ENCODE results near the gene OSBPL9. TPM values are rescaled to one million over a fixed set of nuclear protein-coding genes. Genes with fewer than 3 reads are reported as not detected.
A peak's percentile ranks its signal among the peaks of the same experiment; 100 is the strongest.

OSBPL9 gene
- total and polyA plus RNA-seq, 10 of the 15 experiments (the other 5 are each of a cell fraction or from before 2014, with no cell fraction given), result 25.9 to 156 (median 108) TPM

DNA sequence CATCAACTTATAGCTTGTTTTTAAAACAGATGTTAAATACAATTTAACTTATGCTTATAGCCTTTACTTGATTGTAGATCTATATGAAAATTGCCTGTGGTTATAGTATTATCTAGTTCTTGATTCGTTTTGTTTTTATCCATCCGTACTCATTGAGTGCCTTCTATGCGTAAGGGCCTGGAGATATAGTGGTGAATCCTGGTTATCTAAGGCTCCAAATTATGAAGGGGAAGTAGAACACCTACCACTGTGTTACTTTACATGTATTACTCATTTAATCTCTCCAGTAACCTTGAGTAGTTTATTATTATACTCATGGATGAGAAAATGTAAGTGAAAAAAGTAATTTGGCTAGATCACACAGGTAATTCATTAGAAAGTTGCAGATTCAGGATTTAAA is 121.8 kb downstream of the OSBPL9 start (continued):
- TF ChIP-seq SIX5 (IDR thresholded peaks at IDR 0.05; ENCODE audit: low read depth, low read length, severe bottlenecking), result no peak
- TF ChIP-seq, protein P1, sequence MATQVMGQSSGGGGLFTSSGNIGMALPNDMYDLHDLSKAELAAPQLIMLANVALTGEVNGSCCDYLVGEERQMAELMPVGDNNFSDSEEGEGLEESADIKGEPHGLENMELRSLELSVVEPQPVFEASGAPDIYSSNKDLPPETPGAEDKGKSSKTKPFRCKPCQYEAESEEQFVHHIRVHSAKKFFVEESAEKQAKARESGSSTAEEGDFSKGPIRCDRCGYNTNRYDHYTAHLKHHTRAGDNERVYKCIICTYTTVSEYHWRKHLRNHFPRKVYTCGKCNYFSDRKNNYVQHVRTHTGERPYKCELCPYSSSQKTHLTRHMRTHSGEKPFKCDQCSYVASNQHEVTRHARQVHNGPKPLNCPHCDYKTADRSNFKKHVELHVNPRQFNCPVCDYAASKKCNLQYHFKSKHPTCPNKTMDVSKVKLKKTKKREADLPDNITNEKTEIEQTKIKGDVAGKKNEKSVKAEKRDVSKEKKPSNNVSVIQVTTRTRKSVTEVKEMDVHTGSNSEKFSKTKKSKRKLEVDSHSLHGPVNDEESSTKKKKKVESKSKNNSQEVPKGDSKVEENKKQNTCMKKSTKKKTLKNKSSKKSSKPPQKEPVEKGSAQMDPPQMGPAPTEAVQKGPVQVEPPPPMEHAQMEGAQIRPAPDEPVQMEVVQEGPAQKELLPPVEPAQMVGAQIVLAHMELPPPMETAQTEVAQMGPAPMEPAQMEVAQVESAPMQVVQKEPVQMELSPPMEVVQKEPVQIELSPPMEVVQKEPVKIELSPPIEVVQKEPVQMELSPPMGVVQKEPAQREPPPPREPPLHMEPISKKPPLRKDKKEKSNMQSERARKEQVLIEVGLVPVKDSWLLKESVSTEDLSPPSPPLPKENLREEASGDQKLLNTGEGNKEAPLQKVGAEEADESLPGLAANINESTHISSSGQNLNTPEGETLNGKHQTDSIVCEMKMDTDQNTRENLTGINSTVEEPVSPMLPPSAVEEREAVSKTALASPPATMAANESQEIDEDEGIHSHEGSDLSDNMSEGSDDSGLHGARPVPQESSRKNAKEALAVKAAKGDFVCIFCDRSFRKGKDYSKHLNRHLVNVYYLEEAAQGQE (IDR thresholded peaks at IDR 0.05; ENCODE audit: low read depth, low read length), result no peak
- no peak for TF ChIP-seq SMARCA5 (IDR thresholded peaks at IDR 0.05)
- TF ChIP-seq, protein P2, sequence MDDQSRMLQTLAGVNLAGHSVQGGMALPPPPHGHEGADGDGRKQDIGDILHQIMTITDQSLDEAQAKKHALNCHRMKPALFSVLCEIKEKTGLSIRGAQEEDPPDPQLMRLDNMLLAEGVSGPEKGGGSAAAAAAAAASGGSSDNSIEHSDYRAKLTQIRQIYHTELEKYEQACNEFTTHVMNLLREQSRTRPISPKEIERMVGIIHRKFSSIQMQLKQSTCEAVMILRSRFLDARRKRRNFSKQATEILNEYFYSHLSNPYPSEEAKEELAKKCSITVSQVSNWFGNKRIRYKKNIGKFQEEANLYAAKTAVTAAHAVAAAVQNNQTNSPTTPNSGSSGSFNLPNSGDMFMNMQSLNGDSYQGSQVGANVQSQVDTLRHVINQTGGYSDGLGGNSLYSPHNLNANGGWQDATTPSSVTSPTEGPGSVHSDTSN (IDR thresholded peaks at IDR 0.05; ENCODE audit: insufficient replicate concordance, low read depth, low read length), result no peak
- no peak for TF ChIP-seq EZH2 (IDR thresholded peaks at IDR 0.05; ENCODE audit: borderline replicate concordance, control insufficient read depth, low read depth, low read length)

DNA sequence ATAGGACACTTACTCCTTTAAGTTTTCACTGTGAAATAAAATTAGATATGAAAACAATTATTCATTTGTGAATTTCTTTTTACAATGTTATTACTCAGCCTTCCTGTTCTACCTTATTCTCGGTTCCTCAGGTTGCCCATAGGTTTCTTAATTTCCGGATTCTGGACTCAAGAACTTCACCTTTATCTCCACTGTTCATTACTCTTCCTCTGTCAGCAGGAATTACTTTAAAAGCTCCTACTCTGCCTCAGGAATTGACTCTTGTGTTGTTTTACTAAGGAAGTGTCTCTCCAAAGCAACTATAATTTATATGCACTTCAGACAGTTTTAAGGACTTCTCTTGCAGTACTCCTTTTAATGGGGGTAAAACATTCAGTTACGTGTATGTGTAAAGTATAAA is 123.8 kb downstream of the OSBPL9 start:
- Histone ChIP-seq H2AFZ (ENCODE audit: control insufficient read depth, low read depth, low read length) (no peak overlapping the region), H3K4me2 (ENCODE audit: control insufficient read depth, insufficient read depth) (peak overlapping the region; percentile 21), H3K4me1 (ENCODE audit: control insufficient read depth, insufficient read depth, low read length) (peaks cover 35% of the 10 kb centered on the region; the same call in 1 of the 2 replicates), H3K9ac (ENCODE audit: control insufficient read depth, insufficient read depth, low read length) (no peak overlapping the region), H3K27me3 (replicated peaks in 1 of 2; ENCODE audit: control insufficient read depth in 2 of 2, insufficient read depth in 2 of 2, low read length in 1 of 2) (no peaks in the 10 kb centered on the region), H3K4me3 (0 out of 2 replicates have a peak overlapping the region, but pooled peaks have one; percentile 12), H3K9me3 (replicated peaks; ENCODE audit: control insufficient read depth, insufficient read depth, low read length) (no peaks in the 10 kb centered on the region), H3K79me2 (ENCODE audit: control insufficient read depth, insufficient read depth, low read length) (peaks cover 86% of the 10 kb centered on the region), H4K20me1 (ENCODE audit: control insufficient read depth, insufficient read depth) (no peaks in the 10 kb centered on the region), H3K27ac (ENCODE audit: control insufficient read depth, insufficient read depth) (peak overlapping the region; percentile 7; the same call in 1 of the 2 replicates), H3K36me3 (ENCODE audit: control insufficient read depth in 2 of 2, insufficient read depth in 2 of 2, low read length in 1 of 2) (no peaks in the 10 kb centered on the region; a peak in 1 of 4 replicates)
- ChIA-PET POLR2A (interaction anchor here (9.1 kb wide), 1 partner anchor 12 kb away, joined by 99 read pairs; no protein-coding TSS in a partner anchor), RAD21 (ENCODE audit: unreplicated experiment) (interaction anchor here (1.1 to 5.5 kb wide), 3 partner anchors 9 to 13 kb away, joined by 3 to 50 read pairs (median 4); no protein-coding TSS in a partner anchor), SMC1A (ENCODE audit: uncharacterized antibody, unreplicated experiment) (interaction anchor here (1.0 to 14.3 kb wide), 4 partner anchors 9 to 21 kb away, joined by 3 to 154 read pairs (median 4); no protein-coding TSS in a partner anchor), CTCF (interaction anchor here (0.5 to 3.8 kb wide), 7 partner anchors 8 to 99 kb away, joined by 3 to 19 read pairs (median 3); no protein-coding TSS in a partner anchor)
- 33% methylated on average over 3 of the region's 3 CpGs for WGBS (ENCODE audit: insufficient coverage, insufficient replicate concordance, low lambda C conversion rate, missing lambda C conversion rate)
- intact Hi-C loops (cut with micrococcal nuclease; ENCODE audit: unreplicated experiment), result no loop called here
- FAIRE-seq, result no peak
- DNase-seq (ENCODE audit: low read depth, low spot score), result no peak
- peak; percentile 49 for ATAC-seq
- in situ Hi-C loops (cut with MboI), result no loop called here
- no TSS peak for BruUV-seq (replicated peaks)
- TF ChIP-seq EP300 (IDR thresholded peaks at IDR 0.05; ENCODE audit: borderline replicate concordance in 1 of 2, control insufficient read depth in 1 of 2, low read depth in 2 of 2, low read length in 2 of 2) (peak in 1 of 2 experiments; percentile 51; a peak in 2 of 4 replicates), NRF1 (conservative IDR thresholded peaks at IDR 0.05; ENCODE audit: low read depth, low read length) (no peak), NR2C1 (IDR thresholded peaks at IDR 0.05) (no peak), EED (IDR thresholded peaks at IDR 0.05; ENCODE audit: low read depth) (0 out of 2 replicates have a peak, but pooled peaks have one; percentile 28), FOS (IDR thresholded peaks at IDR 0.05; ENCODE audit: borderline replicate concordance, extremely low read depth, insufficient read length) (no peak), CREB1 (IDR thresholded peaks at IDR 0.05; ENCODE audit: low read depth) (no peak), BCL11A (IDR thresholded peaks at IDR 0.05; ENCODE audit: low read depth, low read length) (peak; percentile 49; the same call in 1 of the 2 replicates), WRNIP1 (IDR thresholded peaks at IDR 0.05; ENCODE audit: borderline replicate concordance, low read depth, low read length) (no peak), POLR2AphosphoS5 (IDR thresholded peaks at IDR 0.05; ENCODE audit: low read length) (no peak), SPI1 (IDR thresholded peaks at IDR 0.05; ENCODE audit: borderline replicate concordance, insufficient read depth, low read depth, low read length) (peak; percentile 68; the same call in 1 of the 2 replicates), IRF4 (IDR thresholded peaks at IDR 0.05; ENCODE audit: low read depth, low read length) (peak; percentile 74; the same call in 1 of the 2 replicates), CBX3 (IDR thresholded peaks at IDR 0.05; ENCODE audit: borderline replicate concordance, low read depth) (no peak), BHLHE40 (IDR thresholded peaks at IDR 0.05; ENCODE audit: borderline replicate concordance in 1 of 2, low read depth in 2 of 2, low read length in 1 of 2) (no peak), NBN (IDR thresholded peaks at IDR 0.05) (no peak)
